ENCODE measurements around the gene SRSF12.

GRCh38 chr6:89154131-89154530 lies 36.3 kb upstream of the SRSF12 start:
- TF ChIP-seq CTCF (IDR thresholded peaks at IDR 0.05) (no peak), POLR2A (IDR thresholded peaks at IDR 0.05) (no peak)

Measured in right lobe of liver (tissue), 4 donors.